Fibroblast of mammary gland (primary cell): ENCODE data around the gene CLDND1.
A peak's percentile ranks its signal among the peaks of the same experiment; 100 is the strongest.
"Not testable (repeated sequence)": the region's sequence is repeated elsewhere in the genome, so short reads cannot be mapped to it uniquely, and the experiment has no call there.

Experiments
- DNase-seq: peaks from one replicate; pipeline ENCODE4 v3.0.0-alpha.2; 2010; ENCODE audit warnings: low read depth
- H3K4me3 ChIP-seq: 2 replicates; pipeline ENCODE4 v1.5.1; 2011; ENCODE audit warnings: low read depth, mild to moderate bottlenecking, low read length, moderate library complexity; ENCODE audit not compliant: control insufficient read depth
- TF ChIP-seq, protein P1 (sequence below): conservative IDR thresholded peaks from 2 replicates; pipeline ENCODE4 v1.5.1; 2011; ENCODE audit warnings: low read depth, low read length, inconsistent platforms; ENCODE audit not compliant: control insufficient read depth, insufficient read depth

Gene CLDND1

DNA sequence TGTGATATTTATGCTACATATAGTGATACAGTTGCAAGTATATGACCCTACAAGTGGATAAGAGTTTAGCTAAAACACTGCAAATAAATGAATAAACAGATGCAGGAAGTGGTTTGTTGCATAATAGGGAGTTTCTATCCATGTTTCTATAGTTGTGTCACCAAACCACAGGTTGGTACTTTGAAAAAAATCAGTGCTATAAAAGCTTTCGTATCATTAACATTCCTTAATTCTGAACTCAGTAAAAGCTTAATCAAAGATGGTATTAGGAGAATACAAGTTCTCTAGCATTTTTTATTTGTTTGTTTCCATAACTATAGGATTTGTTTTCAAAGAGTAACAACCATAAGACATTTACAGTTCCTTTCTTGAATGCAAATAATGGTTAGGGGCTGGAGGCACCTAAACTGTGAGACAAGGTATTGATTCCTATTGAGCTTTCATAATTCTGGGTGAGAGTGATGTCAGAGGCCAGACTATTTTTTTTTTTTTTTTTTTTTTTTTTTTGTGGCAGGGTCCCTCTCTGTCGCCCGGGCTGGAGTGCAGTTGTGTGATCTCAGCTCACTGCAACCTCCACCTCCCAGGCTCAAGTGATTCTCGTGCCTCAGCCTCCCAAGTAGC is 41.1 kb upstream of the CLDND1 start:
- peak; percentile 75 for DNase-seq
- no peak overlapping the region for H3K4me3 ChIP-seq
- TF ChIP-seq, protein P1, sequence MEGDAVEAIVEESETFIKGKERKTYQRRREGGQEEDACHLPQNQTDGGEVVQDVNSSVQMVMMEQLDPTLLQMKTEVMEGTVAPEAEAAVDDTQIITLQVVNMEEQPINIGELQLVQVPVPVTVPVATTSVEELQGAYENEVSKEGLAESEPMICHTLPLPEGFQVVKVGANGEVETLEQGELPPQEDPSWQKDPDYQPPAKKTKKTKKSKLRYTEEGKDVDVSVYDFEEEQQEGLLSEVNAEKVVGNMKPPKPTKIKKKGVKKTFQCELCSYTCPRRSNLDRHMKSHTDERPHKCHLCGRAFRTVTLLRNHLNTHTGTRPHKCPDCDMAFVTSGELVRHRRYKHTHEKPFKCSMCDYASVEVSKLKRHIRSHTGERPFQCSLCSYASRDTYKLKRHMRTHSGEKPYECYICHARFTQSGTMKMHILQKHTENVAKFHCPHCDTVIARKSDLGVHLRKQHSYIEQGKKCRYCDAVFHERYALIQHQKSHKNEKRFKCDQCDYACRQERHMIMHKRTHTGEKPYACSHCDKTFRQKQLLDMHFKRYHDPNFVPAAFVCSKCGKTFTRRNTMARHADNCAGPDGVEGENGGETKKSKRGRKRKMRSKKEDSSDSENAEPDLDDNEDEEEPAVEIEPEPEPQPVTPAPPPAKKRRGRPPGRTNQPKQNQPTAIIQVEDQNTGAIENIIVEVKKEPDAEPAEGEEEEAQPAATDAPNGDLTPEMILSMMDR = no peak

DNA sequence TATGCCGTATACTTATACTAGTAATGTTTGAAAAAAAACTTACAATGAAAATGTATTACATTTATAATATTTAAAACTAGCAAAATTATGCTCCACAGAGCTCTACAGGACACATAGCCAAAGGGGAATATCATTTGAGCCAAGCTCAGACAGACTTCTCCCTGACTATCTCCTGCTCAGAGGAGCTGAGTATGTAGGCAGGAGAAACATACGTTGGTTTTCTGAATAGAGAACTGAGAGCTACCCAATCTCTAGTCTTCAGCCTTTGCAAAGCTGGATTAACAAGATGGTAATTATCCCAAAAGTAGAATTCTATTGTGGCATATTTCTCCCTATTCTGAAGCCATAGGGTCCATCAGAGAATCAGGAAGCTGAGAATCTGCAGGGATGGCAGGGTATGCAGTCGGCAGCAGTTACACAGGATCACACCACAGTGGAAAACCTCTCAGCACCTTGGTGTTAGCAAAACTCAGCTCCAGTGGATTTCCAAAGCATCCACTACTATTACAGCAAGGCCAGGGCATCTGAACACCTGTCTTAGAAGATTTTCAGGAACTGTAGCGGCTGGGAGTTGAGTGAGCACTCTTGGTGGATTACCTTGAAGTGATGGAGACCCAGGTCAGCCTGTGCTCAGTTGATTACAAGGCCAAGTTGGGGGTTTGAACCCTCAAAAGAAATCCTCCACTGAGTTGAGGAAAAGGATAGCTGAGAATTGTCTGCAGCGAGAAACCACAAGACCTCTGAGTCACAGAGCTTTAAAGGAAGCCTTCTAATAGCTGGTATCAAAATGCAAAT is 39.2 kb upstream of the CLDND1 start:
- TF ChIP-seq, protein P1 = no peak
- peak; percentile 34 for DNase-seq
- no peak overlapping the region for H3K4me3 ChIP-seq

DNA sequence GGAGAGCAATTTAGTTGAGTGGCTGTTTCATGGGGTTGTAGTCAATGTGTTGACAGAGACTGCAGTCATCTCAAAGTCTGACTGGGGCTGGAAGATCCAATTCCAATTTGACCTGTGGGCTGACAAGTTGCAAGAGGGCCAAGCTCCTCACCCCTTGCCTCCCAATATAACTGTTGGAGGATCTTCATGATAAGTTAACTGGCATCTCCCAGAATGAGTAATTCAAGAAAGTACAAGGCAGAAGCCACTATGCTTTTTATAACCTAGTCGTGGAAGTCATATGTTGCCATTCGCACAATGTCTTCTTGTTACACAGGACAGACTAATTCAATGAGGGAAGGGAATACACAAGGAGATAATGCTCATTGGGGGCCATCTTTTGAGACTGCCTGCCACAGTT is 38.2 kb upstream of the CLDND1 start:
- no peak for DNase-seq
- H3K4me3 ChIP-seq = no peak overlapping the region
- TF ChIP-seq, protein P1 = no peak

DNA sequence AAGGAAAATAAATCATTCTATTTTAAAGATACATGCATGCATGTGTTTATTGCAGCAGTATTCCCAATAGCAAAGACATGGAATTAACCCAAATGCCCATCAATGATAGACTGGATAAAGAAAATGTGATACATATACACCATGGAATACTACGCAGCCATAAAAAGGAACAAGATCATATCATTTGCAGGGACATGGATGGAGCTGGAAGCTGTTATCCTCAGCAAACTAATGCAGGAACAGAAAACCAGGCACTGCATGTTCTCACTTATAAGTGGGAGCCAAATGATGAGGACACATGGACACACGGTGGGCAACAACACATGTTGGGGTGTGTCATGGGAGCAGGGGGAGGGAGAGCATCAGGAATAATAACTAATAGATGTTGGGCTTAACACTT is 37.1 kb upstream of the CLDND1 start:
- not testable (repeated sequence) for H3K4me3 ChIP-seq, DNase-seq

DNA sequence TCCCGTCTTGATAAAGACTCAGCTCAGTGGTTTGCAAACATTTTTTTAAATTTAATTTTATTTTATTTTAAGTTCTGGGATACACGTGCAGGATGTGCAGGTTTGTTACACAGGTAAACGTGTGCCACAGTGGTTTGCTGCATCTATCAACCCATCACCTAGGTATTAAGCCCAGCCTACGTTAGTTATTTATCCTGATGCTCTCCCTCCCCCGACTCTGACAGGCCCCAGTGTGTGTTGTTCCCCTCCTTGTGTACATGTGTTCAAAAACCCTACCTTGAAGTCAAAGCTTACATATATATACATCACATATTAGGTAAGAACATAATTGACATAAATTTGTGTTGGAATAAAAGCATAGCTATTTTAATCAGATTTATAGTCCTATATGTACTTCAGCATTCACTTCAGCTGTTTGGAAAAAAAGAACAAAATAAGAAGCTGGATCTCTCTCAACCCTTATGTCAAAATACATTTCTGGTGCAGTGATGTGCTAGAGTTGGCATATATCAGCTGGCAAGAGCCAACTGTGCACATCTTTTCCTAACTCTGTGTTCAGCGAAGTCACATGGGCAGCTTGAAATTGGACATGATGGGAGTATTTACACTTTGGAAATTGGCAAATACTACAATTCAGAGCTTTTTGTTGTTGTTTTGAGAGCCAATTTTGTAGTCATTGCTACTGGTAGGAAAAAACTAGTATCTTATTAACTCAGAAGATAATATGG is 35.6 kb upstream of the CLDND1 start:
- DNase-seq = no peak
- H3K4me3 ChIP-seq = no peak overlapping the region
- TF ChIP-seq, protein P1 = no peak

DNA sequence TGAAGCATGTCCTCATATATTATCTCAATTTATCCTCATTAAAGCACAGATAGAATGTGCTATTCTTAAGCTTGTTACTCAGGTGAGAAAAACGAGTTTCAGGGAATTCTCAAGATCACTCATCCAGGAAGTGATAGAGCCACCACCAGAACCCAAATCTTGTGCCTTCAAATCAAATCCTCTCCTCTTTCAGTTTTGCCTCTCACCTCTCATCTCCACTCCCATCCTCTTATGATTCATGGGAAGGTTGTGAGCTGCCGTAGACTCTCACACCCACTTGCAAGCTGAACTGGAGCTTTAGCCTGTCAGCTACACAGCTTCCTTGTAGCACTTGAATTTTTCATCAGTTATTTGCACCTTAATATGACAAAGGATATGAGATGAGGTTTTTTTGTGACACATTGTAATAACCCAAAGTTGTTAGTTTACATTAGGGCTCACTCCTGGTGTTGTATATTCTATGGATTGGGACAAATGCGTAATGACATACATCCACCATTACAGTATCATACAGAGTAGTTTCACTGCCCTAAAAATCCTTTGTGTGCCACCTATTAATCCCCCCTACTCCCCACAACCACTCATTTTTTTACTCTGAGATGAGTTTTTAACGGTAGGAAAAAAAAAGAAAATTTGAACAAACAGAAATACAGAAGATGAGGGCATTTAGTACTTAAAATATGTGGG is 34.8 kb upstream of the CLDND1 start:
- H3K4me3 ChIP-seq = no peak overlapping the region
- TF ChIP-seq, protein P1 = no peak
- no peak for DNase-seq
